IPS-20b (cell line): Measurements from ENCODE around the gene FLVCR2.

ENCODE experiments used
- H3K27ac ChIP-seq: one replicate; pipeline ENCODE4 v1.5.1; 2013; ENCODE audit warnings: low read length
- H3K27me3 ChIP-seq: 2 replicates; pipeline ENCODE4 v1.6.1; 2013; ENCODE audit warnings: mild to moderate bottlenecking, low read length, inconsistent platforms; ENCODE audit not compliant: insufficient read depth
- H3K36me3 ChIP-seq: 2 replicates; pipeline ENCODE4 v1.6.1; 2013; ENCODE audit warnings: low read depth, mild to moderate bottlenecking, inconsistent platforms, low read length, moderate library complexity; ENCODE audit not compliant: insufficient read depth
- H3K4me1 ChIP-seq: 2 replicates; pipeline ENCODE4 v1.6.1; 2013; ENCODE audit warnings: mild to moderate bottlenecking, control low read depth, inconsistent platforms, low read length, moderate library complexity; ENCODE audit not compliant: insufficient read depth
- H3K4me3 ChIP-seq: 2 replicates; pipeline ENCODE4 v1.5.1; 2013; ENCODE audit warnings: mild to moderate bottlenecking, low read length, inconsistent platforms
- H3K9ac ChIP-seq: 2 replicates; pipeline ENCODE4 v1.6.1; 2013; ENCODE audit warnings: low read depth, mild to moderate bottlenecking, inconsistent platforms, low read length, moderate library complexity
- H3K9me3 ChIP-seq: 2 replicates; pipeline ENCODE4 v1.6.1; 2013; ENCODE audit warnings: mild to moderate bottlenecking, low read depth, low read length, inconsistent platforms; ENCODE audit not compliant: insufficient read depth

The FLVCR2 gene, protein sequence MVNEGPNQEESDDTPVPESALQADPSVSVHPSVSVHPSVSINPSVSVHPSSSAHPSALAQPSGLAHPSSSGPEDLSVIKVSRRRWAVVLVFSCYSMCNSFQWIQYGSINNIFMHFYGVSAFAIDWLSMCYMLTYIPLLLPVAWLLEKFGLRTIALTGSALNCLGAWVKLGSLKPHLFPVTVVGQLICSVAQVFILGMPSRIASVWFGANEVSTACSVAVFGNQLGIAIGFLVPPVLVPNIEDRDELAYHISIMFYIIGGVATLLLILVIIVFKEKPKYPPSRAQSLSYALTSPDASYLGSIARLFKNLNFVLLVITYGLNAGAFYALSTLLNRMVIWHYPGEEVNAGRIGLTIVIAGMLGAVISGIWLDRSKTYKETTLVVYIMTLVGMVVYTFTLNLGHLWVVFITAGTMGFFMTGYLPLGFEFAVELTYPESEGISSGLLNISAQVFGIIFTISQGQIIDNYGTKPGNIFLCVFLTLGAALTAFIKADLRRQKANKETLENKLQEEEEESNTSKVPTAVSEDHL

DNA sequence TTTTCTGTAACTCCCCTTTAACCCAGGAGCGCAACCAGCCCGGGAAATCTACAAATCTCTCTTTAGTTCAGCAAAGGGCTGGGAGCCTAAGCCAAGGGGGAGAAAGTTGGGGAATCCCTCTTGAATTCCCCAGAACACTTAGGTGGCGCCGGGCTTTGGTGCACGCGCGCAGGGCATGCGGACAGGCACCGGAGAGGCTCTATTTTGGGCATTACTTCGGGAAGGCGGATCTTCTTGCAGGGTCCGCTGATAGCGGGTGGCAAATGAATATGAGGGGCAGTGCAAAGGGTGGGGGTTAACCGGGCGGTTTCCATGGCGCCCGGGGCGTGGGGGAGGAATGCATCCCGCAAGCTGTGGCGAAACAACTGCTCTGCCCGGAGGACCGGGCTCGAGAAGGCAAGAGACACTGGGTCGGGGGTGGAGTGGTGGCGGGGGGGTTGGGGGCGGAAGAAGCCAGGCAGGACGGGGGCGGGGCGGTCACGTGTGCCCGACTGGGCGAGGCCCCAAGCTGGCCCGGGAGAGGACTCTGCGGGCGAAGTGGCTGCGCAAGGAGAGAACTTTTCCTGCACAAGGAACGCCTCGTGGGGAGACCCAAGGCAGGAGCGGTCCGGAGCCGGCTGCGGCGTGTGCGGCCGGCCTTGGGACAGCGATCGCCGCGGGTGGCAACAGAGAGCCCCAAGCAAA is at the start of gene FLVCR2:
FLVCR2 (plus strand) TSS at position 519 of the 684 bp plus-strand sequence. CDS start 353 bp downstream, outside the sequence.
- H3K4me1 ChIP-seq: no peaks in the 10 kb centered on the region
- peak within 1 kb of the TSS; percentile 74 for H3K4me3 ChIP-seq
- no peaks in the 10 kb centered on the region for H3K36me3 ChIP-seq
- H3K27me3 ChIP-seq: peaks cover 16% of the 10 kb centered on the region
- peak within 1 kb of the TSS; percentile 70; the same call in 1 of the 2 replicates for H3K9ac ChIP-seq
- no peaks in the 10 kb centered on the region for H3K9me3 ChIP-seq
- H3K27ac ChIP-seq: no peak within 1 kb of the TSS

DNA sequence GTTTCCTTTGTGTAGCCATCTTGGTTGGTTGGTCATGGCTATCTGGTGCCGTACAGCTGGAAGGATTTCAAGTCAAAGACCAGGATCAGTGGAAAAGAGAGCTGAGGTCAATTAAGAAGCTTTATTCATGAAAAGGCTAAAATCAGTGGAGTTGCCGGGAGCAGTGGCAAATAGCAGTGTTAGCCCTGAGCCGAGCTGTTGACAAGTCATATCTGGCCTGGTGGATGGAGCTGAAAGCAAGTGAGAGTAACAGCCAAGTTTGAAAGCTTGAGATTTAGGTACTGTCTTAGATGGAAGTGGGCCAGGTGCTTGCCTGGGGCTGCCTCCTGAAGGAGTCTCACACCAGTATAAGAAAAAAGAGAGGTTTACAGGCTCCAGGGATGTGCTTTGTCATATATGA is 47.2 kb upstream of the FLVCR2 start:
- Histone ChIP-seq H3K9me3 (no peaks in the 10 kb centered on the region), H3K36me3 (no peaks in the 10 kb centered on the region), H3K9ac (no peak overlapping the region), H3K27me3 (no peaks in the 10 kb centered on the region), H3K27ac (no peak overlapping the region), H3K4me3 (no peak overlapping the region), H3K4me1 (no peaks in the 10 kb centered on the region)

DNA sequence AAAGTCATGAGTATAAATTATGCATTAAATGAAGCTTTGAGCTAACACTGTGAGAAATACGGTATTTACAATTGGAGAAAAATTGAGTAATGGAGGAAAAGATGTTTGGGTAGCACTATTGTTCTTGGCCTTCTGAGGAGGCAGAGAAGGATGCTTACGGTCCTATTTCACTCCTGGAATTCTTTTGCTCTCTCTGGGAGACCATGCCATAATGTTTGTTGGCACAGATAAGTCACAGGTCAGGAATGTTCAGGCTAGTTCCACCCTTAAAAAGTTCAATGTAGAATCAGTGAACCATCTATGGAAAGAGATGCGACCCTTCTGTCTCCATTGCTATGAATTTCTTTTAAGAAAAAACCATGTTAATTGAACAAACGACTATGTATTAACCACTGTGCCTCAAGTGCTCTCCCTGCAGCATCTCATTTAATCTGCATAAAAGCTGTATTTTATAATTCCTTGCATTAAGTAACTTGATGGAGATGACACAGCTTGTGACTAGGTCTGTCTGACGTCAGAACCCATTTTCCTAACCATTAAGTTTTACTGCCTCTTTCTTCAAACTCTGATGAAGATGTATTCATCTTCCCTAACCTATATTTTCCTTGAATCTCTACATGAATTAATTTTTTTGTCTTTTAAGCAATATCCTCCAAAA is 46.6 kb upstream of the FLVCR2 start:
- Histone ChIP-seq H3K4me3 (no peak overlapping the region), H3K9me3 (no peaks in the 10 kb centered on the region), H3K9ac (no peak overlapping the region), H3K27me3 (no peaks in the 10 kb centered on the region), H3K27ac (no peak overlapping the region), H3K4me1 (no peaks in the 10 kb centered on the region), H3K36me3 (no peaks in the 10 kb centered on the region)

DNA sequence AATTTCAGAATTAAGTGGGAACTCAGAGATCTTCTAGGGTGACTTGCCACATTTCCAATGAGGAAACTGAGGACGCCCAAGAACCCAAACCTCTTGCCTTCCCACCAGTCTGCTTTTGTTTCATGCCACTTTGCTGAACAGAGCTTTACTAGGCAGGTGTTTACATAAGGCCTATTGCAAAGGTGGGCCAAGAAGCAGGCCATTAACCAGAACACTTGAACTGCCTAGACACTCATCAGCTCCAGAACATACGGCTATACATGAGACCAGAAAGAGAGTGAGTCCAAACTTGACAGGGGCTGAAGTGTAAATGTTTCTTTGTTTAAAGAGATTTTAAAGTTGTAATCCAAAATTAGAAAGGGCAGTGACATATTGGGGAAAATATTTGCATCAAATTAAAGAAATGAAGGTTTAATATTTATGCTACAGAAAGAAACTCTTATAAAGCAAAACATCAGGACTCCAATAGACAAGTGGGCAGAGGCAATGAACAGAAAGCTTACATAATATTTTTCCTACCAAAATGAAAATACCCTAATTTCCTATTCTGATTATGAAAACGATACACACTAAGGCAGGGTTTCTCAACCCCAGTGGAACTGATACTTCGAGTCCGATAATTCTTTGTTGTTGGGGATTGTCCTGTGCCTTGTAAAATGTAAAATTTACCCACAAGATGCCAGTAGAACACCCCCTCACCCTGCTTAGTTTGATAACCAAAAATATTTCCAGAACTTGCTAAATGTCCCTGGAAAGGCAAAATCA is 44.4 kb upstream of the FLVCR2 start:
- Histone ChIP-seq H3K4me1 (no peaks in the 10 kb centered on the region), H3K27ac (no peak overlapping the region), H3K4me3 (no peak overlapping the region), H3K27me3 (no peaks in the 10 kb centered on the region), H3K9ac (no peak overlapping the region), H3K9me3 (no peaks in the 10 kb centered on the region), H3K36me3 (no peaks in the 10 kb centered on the region)

DNA sequence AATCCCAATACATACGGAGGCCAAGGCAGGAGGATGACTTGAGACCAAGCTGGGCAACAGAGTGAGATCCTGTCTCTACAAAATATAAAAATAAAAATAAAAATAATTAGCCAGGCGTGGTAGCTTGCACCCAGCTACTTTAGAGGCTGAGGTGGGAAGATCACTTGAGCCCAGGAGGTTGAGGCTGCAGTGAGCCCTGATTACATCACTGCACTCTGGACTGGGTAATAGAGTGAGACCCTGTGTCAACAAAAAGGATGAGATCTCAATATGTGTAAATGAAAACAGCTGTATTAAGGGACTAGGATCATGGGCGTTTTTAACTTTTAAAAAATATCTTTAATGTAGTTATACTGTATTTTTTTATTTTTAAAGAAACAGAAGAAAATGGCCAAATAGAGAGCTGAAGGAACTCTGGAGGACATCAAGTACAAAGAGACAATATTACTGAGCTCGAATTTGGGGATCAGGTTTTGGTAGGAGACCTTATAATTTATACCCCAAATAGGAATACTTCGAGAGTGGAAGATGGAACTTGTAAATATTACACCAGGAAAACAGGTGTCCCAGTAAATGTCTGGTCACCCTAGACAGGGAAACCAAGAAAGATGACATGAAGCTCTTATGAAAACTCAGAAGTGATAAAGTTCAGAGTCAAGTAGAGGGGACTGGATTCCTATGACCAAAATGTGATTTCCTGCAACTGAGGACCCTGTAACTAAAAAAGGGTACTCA is 43.1 kb upstream of the FLVCR2 start:
- Histone ChIP-seq H3K4me3 (no peak overlapping the region), H3K27me3 (no peaks in the 10 kb centered on the region), H3K9me3 (no peaks in the 10 kb centered on the region), H3K9ac (no peak overlapping the region), H3K4me1 (no peaks in the 10 kb centered on the region; the same call in 1 of the 2 replicates), H3K36me3 (no peaks in the 10 kb centered on the region), H3K27ac (no peak overlapping the region)

DNA sequence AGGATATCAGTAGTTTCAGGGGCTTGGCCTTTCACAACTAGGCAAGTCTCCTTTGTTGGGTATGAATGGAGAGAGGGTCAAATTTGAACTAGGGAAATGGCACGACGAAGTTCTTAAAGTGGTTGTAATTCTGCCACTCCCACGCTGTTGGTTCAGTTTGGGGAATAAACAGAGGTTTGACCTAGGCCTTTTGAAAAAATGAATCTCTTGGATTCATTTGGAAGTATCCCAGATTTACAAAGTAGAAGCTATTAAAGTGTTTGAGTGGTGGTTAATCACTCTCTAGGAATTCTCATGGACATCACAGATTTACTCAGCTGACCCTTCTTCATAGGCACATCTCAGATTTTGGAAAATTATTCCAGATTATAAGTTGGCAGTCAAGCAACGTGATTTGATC is 41.3 kb upstream of the FLVCR2 start:
- Histone ChIP-seq H3K4me3 (no peak overlapping the region), H3K27ac (no peak overlapping the region), H3K4me1 (no peaks in the 10 kb centered on the region; the same call in 1 of the 2 replicates), H3K27me3 (no peaks in the 10 kb centered on the region), H3K9ac (no peak overlapping the region), H3K9me3 (no peaks in the 10 kb centered on the region), H3K36me3 (no peaks in the 10 kb centered on the region)

DNA sequence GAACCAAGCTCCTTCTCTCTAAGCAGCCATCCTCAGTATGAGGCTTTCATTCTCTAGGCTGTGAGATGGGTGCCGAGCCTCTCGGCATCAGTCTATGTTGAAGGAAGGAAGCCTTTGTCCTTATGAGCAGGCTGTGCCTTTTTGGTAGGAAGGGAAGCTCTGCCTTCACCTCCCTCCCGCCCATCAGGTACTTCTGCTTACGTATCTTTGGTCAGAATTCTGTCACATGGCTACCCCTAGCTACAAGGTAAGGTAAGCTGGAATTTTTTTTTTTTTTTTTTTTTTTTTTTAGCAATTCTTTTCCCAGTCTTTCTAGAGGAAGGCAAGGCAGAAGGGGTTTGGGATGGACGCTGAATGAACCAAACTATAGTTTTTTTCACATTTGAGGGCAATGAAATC is 39.3 kb upstream of the FLVCR2 start:
- Histone ChIP-seq H3K4me1 (no peaks in the 10 kb centered on the region; the same call in 1 of the 2 replicates), H3K27ac (no peak overlapping the region), H3K9me3 (no peaks in the 10 kb centered on the region), H3K9ac (no peak overlapping the region), H3K36me3 (no peaks in the 10 kb centered on the region), H3K27me3 (no peaks in the 10 kb centered on the region), H3K4me3 (no peak overlapping the region)

DNA sequence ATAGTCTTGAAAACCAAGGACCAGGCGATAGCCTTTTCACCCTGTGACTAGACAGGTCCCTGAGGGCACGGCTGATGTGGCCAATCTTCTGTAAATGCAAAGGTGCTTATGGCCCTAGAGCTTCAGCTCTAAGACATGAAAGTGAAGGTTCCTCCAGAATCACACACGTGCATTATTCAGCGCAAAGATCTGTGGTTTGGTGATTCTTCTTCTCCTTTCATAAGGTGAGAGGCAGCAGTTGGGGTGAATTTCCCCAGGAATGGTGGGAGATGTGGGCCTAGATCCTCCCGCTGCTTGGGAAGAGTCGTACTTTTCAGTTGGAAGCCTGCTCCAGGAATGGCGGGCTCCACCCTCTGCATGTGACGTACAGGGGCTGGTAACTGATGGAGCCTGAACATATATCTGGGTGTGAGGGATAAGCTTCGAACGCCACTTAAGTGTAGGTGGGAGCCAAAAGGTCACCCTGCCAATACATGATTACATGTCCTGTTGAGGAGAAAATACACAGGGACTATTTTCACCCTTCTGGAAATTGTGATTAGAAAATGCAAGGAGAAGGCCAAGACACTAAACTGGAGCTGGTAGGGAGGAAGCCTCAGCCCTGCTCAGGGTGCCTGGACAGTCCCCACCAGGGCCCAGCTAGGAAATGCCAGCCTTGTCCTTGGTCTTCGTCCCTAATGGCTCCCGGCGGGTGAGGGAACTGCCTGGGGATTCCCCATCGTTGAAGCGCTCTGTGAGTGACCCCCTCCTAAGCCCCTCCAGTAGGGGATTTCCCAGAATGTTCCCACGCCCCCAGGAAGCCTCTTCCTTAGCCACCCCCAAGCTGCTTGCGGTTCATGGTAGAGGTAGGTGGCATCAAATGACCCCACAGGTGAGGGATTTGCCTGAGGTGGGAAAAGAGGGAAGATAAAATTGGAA is 38.6 kb upstream of the FLVCR2 start:
- H3K9me3 ChIP-seq: no peaks in the 10 kb centered on the region
- H3K36me3 ChIP-seq: no peaks in the 10 kb centered on the region
- no peak overlapping the region for H3K9ac ChIP-seq
- H3K4me1 ChIP-seq: no peaks in the 10 kb centered on the region; the same call in 1 of the 2 replicates
- no peaks in the 10 kb centered on the region for H3K27me3 ChIP-seq
- no peak overlapping the region for H3K27ac ChIP-seq
- H3K4me3 ChIP-seq: no peak overlapping the region

DNA sequence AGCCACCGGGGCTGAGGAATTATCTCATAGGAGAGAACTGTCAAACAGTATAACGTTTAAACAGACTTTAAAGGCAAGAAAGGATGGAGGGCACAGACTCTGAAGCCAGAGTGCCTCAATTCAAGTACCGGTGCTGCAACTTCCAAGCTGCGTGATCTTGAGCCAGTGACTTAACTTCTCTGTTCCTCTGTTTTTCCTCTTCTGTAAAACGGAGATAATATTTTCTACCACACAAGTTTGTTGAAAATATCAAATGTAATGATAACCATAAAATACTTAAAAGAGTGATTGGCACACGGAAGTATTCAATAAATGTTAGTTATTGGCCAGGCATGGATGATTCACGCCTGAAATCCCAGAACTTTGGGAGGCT is 38.0 kb upstream of the FLVCR2 start:
- H3K4me3 ChIP-seq: no peak overlapping the region
- no peak overlapping the region for H3K9ac ChIP-seq

DNA sequence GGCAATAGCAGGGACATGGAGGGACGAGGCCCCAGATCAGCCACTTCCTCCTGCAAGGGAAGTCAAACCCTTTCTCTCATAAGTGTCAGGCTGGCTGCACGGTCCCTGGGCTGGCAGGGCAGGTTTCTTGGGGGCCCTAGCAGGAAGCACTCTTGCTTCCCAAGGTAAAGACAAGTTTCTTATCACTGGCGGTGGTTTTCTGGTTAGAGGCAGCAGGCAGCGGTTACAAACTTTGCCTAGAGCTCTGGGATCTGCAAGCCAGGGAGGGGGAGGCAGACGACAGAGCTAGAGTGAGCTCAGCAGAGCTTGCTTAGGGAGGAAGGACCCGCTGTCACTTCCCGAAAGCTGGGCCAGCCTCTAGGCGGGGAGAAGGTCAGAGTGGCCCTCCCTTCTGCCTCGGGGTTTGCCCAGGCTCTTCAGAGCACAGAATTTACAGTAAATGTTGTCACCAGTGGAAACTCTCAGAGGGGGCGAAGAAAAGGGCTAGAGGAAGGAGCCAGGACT is 35.8 kb upstream of the FLVCR2 start:
- Histone ChIP-seq H3K9me3 (no peaks in the 10 kb centered on the region), H3K27ac (no peak overlapping the region)

More for the DNA sequence above, 38.0 kb upstream of the FLVCR2 start:
- Histone ChIP-seq H3K27me3 (no peaks in the 10 kb centered on the region), H3K27ac (no peak overlapping the region), H3K4me1 (no peaks in the 10 kb centered on the region; the same call in 1 of the 2 replicates), H3K36me3 (no peaks in the 10 kb centered on the region), H3K9me3 (no peaks in the 10 kb centered on the region)

More for the DNA sequence above, 35.8 kb upstream of the FLVCR2 start:
- no peak overlapping the region for H3K9ac ChIP-seq
- no peaks in the 10 kb centered on the region for H3K36me3 ChIP-seq
- H3K27me3 ChIP-seq: no peaks in the 10 kb centered on the region
- no peaks in the 10 kb centered on the region; the same call in 1 of the 2 replicates for H3K4me1 ChIP-seq
- H3K4me3 ChIP-seq: no peak overlapping the region
